HG02798 (cell line): ENCODE measurements around the gene BOD1L1.
A peak's percentile ranks its signal among the peaks of the same experiment; 100 is the strongest.

ENCODE experiments used
- ATAC-seq: cut with Tn5 transposase; IDR thresholded peaks from one replicate; pipeline ENCODE4 v1.9.1; 2021; ENCODE audit warnings: mild to moderate bottlenecking; ENCODE audit not compliant: unreplicated experiment, poor library complexity

Gene BOD1L1

GRCh38 chr4:13626492-13627177 is 890 bp downstream of the BOD1L1 start:
- ATAC-seq = no peak

GRCh38 chr4:13618212-13618806 is 9.2 kb downstream of the BOD1L1 start:
- ATAC-seq = no peak

GRCh38 chr4:13617801-13618200 is 9.7 kb downstream of the BOD1L1 start:
- no peak for ATAC-seq

- no peak for ATAC-seq
Measured at GRCh38 chr4:13616597-13616996, 10.9 kb downstream of the BOD1L1 start.

- peak; percentile 33 for ATAC-seq
Measured at GRCh38 chr4:13615161-13615560, 12.4 kb downstream of the BOD1L1 start.

GRCh38 chr4:13612569-13612968 is 15.0 kb downstream of the BOD1L1 start:
- ATAC-seq = no peak

GRCh38 chr4:13611283-13611842 is 16.2 kb downstream of the BOD1L1 start:
- ATAC-seq = peak; percentile 99

GRCh38 chr4:13605330-13605729 is 22.2 kb downstream of the BOD1L1 start:
- no peak for ATAC-seq

GRCh38 chr4:13601848-13602247 is 25.7 kb downstream of the BOD1L1 start:
- ATAC-seq = peak; percentile 61

GRCh38 chr4:13601048-13601447 is 26.5 kb downstream of the BOD1L1 start:
- peak; percentile 54 for ATAC-seq

- ATAC-seq = no peak
Measured at GRCh38 chr4:13599159-13599558, 28.4 kb downstream of the BOD1L1 start.

GRCh38 chr4:13597604-13598003 is 29.9 kb downstream of the BOD1L1 start:
- ATAC-seq = no peak

- no peak for ATAC-seq
Measured at GRCh38 chr4:13597141-13597540, 30.4 kb downstream of the BOD1L1 start.

GRCh38 chr4:13592220-13592619 is 35.3 kb downstream of the BOD1L1 start:
- no peak for ATAC-seq

- ATAC-seq = no peak
Measured at GRCh38 chr4:13590766-13591165, 36.8 kb downstream of the BOD1L1 start.

GRCh38 chr4:13588954-13589353 is 38.6 kb downstream of the BOD1L1 start:
- no peak for ATAC-seq

GRCh38 chr4:13584481-13584880 is 43.0 kb downstream of the BOD1L1 start:
- no peak for ATAC-seq

GRCh38 chr4:13580036-13580435 is 47.5 kb downstream of the BOD1L1 start:
- no peak for ATAC-seq

GRCh38 chr4:13577660-13578059 is 49.9 kb downstream of the BOD1L1 start:
- no peak for ATAC-seq

GRCh38 chr4:13570916-13571315 is 56.6 kb downstream of the BOD1L1 start:
- ATAC-seq = no peak

GRCh38 chr4:13567125-13567524 is 60.4 kb downstream of the BOD1L1 start:
- ATAC-seq = no peak

- ATAC-seq = no peak
Measured at GRCh38 chr4:13562876-13563275, 64.6 kb downstream of the BOD1L1 start.
